NCI-H128 (cell line): ENCODE data around the gene RAB39A.

Experiments
- DNase-seq: peaks from one replicate; lab custom pipeline; 2025; ENCODE audit not compliant: unreplicated experiment; lab: John Stamatoyannopoulos, UW

RAB39A gene

GRCh38 chr11:107961480-107961879, 33.2 kb downstream of the RAB39A start:
- DNase-seq = no peak

GRCh38 chr11:107962181-107962580, 33.9 kb downstream of the RAB39A start:
- DNase-seq = no peak

- no peak for DNase-seq
These were observed 34.8 kb downstream of the RAB39A start for GRCh38 chr11:107963091-107963490.

GRCh38 chr11:107969219-107969618, 41.0 kb downstream of the RAB39A start:
- DNase-seq = no peak

- DNase-seq = no peak
These were observed 41.8 kb downstream of the RAB39A start for GRCh38 chr11:107970049-107970448.

- DNase-seq = no peak
These were observed 45.4 kb downstream of the RAB39A start for GRCh38 chr11:107973641-107974040.

GRCh38 chr11:107988397-107989158, 60.3 kb downstream of the RAB39A start:
- no peak for DNase-seq

GRCh38 chr11:107991868-107992414, 63.7 kb downstream of the RAB39A start:
- no peak for DNase-seq

- no peak for DNase-seq
These were observed 67.9 kb downstream of the RAB39A start for GRCh38 chr11:107996006-107996776.

- no peak for DNase-seq
These were observed 70.5 kb downstream of the RAB39A start for GRCh38 chr11:107998761-107999160.

- DNase-seq = peak; percentile 23
These were observed 71.7 kb downstream of the RAB39A start for GRCh38 chr11:107999759-108000455.

- DNase-seq = no peak
These were observed 74.2 kb downstream of the RAB39A start for GRCh38 chr11:108002476-108002875.

- DNase-seq = no peak
These were observed 75.4 kb downstream of the RAB39A start for GRCh38 chr11:108003623-108004022.

- no peak for DNase-seq
These were observed 79.6 kb downstream of the RAB39A start for GRCh38 chr11:108007819-108008218.

- DNase-seq = peak; percentile 81
These were observed 80.6 kb downstream of the RAB39A start, which contains the start of gene CUL5 for GRCh38 chr11:108008656-108009496. Gene CUL5, plus strand, starts transcription at chr11:108008898. Its CDS starts 451 bp downstream, at chr11:108009349.

- no peak for DNase-seq
These were observed 81.5 kb downstream of the RAB39A start for GRCh38 chr11:108009497-108010370.

GRCh38 chr11:108012139-108012725, 84.0 kb downstream of the RAB39A start:
- no peak for DNase-seq
